Effector memory CD8-positive, alpha-beta T cell (primary cell): Measurements from ENCODE around the gene C14orf180.

Experiments used
- ATAC-seq: fragments of 150-1000 bp; cut with Tn5 transposase; replicated peaks from 2 replicates; pipeline ENCODE4 v1.10.0; 2021; ENCODE audit warnings: mild to moderate bottlenecking, moderate library complexity
- DNase-seq, 3 experiments: peaks; one replicate each; pipeline ENCODE4 v3.0.0; 2021
- H3K27ac Mint-ChIP-seq, 2 donors: one replicate each; pipeline ENCODE4 v1.8.0; 2022; ENCODE audit warnings: mild to moderate bottlenecking in 2 of 2, mixed read lengths in 2 of 2, moderate library complexity in 2 of 2
- H3K27me3 Mint-ChIP-seq, 2 donors: one replicate each; pipeline ENCODE4 v1.8.0; 2022; ENCODE audit warnings: mixed read lengths in 2 of 2
- H3K36me3 Mint-ChIP-seq: one replicate; pipeline ENCODE4 v1.8.0; 2022; ENCODE audit warnings: mild to moderate bottlenecking, moderate library complexity, mixed read lengths; ENCODE audit not compliant: insufficient read depth
- H3K4me1 Mint-ChIP-seq, 2 donors: one replicate each; pipeline ENCODE4 v1.8.0; 2022; ENCODE audit warnings: low read depth in 2 of 2, mixed read lengths in 2 of 2
- H3K4me3 Mint-ChIP-seq, 2 donors: one replicate each; pipeline ENCODE4 v1.8.0; 2022; ENCODE audit warnings: mild to moderate bottlenecking in 2 of 2, mixed read lengths in 2 of 2, moderate library complexity in 2 of 2
- H3K9me3 Mint-ChIP-seq, 2 donors: one replicate each; pipeline ENCODE4 v1.8.0; 2022; ENCODE audit warnings: mixed read lengths in 2 of 2
- total RNA-seq, 9 experiments: gene quantifications; one replicate each; lab custom pipeline; 2026; lab: John Stamatoyannopoulos, UW

The C14orf180 gene
- total RNA-seq: 0 reads per million in 9 experiments

DNA sequence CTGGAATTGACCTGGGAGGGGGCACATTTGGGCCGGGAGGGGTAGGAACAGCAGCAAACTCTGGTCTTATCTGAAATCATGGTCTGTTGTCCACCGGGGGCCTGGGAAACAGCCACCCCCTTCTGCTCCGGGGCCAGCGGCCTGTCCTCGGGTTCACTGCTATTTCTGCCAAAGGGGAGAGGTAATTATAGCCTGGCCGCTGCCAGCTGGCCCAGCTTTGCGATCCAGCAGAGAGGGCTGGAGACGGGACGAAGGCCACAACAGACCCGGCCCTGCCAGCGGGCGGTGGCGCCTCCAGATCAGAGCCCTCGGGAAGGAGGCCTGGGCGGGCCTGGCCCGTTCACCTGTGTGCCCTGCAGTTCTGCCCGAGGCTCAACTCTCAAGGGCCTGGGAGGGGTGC is at the start of gene C14orf180:
C14orf180 (plus strand) TSS at position 258 of the 400 bp plus-strand sequence. CDS start 6,667 bp downstream, outside the sequence.
- ATAC-seq (no peak), DNase-seq (no peak)
- Mint-ChIP-seq H3K36me3 (no peaks in the 10 kb centered on the region), H3K4me1 (no peaks in the 10 kb centered on the region), H3K4me3 (no peak within 1 kb of the TSS), H3K27me3 (peaks cover 0 to 72% of the 10 kb centered on the region in 2 donors), H3K9me3 (no peaks in the 10 kb centered on the region), H3K27ac (no peak within 1 kb of the TSS)

DNA sequence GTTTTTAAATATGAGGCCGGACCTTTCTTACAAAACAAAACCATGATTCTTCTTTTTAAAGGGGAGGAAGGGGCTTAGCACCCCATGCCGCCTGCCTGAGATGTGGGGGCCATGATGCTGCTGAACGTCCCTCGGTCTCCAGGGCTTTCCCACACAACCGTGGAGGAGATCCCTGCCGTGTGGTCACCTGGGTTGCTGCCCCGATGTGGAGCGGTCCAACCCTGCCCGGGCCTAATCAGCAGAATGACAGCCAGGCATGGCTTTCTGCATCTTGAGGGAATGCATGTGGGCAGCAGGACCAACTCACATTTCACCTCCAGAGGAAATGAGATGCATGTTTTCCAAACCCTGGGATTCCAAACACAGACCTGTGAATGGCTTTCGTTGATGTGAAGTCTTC is 48.9 kb upstream of the C14orf180 start:
- Mint-ChIP-seq H3K9me3 (peaks cover 10 to 18% of the 10 kb centered on the region in 2 donors), H3K36me3 (no peaks in the 10 kb centered on the region), H3K27ac (no peak overlapping the region), H3K4me3 (no peak overlapping the region), H3K27me3 (peaks cover 10 to 12% of the 10 kb centered on the region in 2 donors), H3K4me1 (no peaks in the 10 kb centered on the region)
- no peak for ATAC-seq
- DNase-seq: no peak

DNA sequence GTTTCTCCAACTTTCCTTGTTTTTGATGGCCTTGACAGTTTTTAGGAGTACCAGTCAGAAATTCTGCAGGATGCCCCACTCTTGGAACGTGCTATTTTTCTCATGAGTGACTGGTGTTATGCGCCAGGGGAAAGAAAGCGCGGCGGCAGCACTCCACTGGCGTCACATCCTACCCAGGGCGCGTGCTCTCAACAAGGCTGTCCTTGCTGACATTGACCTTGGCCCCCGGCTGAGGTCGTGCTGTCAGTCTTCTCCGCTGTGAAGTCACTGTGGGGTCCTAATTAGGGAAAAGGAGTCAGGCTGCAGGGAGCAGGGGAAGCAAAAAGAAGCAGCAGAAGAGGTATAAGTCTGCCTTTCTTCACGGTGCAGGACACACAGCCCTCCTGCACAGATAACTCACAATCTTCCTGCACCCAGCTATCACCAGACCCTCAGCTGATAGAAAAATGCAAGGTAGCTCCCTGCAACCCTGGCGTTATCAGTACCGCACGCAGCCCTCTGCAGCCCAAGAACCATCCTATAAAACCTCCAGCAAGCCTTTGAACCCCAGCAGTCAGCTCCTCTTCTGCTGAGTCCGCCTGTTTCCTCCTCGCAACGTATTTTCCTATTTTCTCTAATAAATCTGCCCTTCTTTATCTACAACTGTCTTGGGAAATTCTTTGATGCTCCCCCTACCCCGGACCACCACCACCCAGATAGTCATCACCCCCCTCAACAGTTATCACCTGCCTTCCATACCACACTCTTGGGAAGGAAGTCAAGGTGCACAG is 48.0 kb upstream of the C14orf180 start:
- no peaks in the 10 kb centered on the region for H3K36me3 Mint-ChIP-seq

DNA sequence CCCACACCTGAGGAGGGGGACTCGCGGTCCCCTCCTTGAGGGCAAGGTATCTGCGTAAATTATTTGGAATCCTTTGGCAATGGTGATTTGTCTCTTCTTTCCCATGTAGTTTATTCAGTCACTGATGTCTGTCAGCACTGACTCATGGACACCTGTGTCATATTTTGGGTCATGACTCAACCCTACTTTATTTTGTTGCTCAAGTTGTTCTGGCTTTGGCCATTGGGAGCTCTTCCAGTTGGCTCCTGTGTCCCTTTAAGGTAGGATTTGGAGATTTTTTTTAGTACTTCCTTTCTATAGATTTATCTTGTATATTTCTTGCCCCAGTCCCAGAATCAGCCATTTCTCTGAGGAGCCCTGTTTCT is 47.4 kb upstream of the C14orf180 start:
- Mint-ChIP-seq H3K4me3 (no peak overlapping the region), H3K27ac (no peak overlapping the region), H3K4me1 (no peaks in the 10 kb centered on the region), H3K27me3 (peaks cover 18 to 22% of the 10 kb centered on the region in 2 donors), H3K36me3 (no peaks in the 10 kb centered on the region), H3K9me3 (peaks cover 5 to 11% of the 10 kb centered on the region in 2 donors)
- no peak for DNase-seq
- ATAC-seq: no peak

More for the DNA sequence above, 48.0 kb upstream of the C14orf180 start:
- no peak for ATAC-seq
- DNase-seq: no peak
- Mint-ChIP-seq H3K4me3 (no peak overlapping the region), H3K27ac (no peak overlapping the region), H3K9me3 (peaks cover 10 to 16% of the 10 kb centered on the region in 2 donors), H3K27me3 (peaks cover 14 to 16% of the 10 kb centered on the region in 2 donors), H3K4me1 (no peaks in the 10 kb centered on the region)

DNA sequence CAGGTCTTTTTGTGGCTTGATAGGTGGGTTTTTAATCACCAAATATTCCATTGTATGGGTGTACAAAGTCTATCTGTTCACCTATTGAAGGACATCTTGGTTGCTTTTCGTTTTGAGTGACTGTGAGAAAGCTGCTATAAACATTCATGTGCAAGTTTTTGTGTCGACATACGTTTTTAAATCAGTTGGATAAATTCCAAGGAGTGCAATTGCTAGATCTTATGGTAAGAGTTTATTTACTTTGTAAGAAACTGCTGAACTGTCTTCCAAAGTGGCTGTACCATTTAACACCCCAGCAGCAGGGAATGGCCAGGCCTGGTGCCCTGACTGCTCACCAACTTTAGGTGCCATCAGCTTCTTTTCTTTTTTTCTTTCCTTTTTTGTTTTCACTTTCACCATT is 45.5 kb upstream of the C14orf180 start:
- Mint-ChIP-seq H3K9me3 (no peaks in the 10 kb centered on the region), H3K4me3 (no peak overlapping the region), H3K4me1 (peaks cover 0 to 2% of the 10 kb centered on the region in 2 donors), H3K27ac (no peak overlapping the region), H3K36me3 (no peaks in the 10 kb centered on the region), H3K27me3 (peaks cover 18 to 23% of the 10 kb centered on the region in 2 donors)
- ATAC-seq (no peak), DNase-seq (no peak)

DNA sequence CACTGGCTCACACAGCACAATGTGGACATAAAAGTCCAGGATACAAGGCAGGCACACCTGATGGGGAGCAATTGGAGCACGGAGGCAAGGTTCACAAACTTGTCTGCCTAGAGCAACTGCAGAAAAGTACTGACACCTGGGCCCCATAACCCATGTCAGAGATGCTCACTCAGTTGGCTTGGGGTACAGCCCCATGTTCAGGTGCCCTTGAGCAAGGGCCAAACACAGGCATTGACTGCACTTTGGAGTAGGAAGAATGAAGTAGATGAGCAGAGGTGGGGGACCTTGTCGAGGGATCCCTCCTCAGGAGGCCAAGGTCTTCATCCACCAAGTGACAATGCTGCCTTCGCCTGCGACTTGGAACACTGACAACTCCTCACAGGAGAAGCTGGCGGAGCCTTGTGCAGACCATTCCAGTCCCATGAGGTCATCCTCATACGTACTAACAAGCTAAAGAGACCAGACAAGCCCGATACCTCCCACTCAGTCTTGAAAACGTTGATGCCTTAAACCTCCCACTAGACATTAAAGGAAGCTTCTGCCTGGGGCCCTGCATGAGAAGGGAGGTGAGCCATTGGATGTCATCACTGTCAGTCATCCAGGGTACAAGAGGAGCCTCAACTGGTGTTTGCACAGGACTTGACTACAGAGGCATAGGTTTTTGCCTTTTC is 42.5 kb upstream of the C14orf180 start:
- DNase-seq (no peak), ATAC-seq (no peak)
- no peaks in the 10 kb centered on the region for H3K36me3 Mint-ChIP-seq

DNA sequence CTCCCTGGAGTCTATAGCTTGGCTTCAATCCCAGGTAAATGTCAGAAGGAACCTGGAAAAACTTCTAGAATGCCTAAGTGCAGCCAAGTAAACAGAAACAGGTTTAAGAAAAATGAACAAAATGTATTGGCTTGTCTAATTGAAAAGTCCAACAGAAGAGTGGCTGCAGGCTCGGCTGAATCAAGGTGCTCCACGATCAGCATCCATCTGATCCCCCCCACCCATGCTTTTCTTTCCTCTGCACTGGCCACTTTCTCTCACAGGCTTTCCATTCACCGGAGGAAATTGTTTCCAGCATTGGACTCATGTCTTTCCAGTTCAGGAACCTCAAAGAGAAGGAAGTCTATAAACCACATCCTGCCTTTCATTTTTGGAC is 42.0 kb upstream of the C14orf180 start:
- ATAC-seq (no peak), DNase-seq (no peak)
- H3K4me1 Mint-ChIP-seq: peaks cover 0 to 2% of the 10 kb centered on the region in 2 donors
- no peaks in the 10 kb centered on the region for H3K9me3 Mint-ChIP-seq
- H3K4me3 Mint-ChIP-seq: no peak overlapping the region
- no peak overlapping the region for H3K27ac Mint-ChIP-seq
- peaks cover 17 to 23% of the 10 kb centered on the region in 2 donors for H3K27me3 Mint-ChIP-seq
- H3K36me3 Mint-ChIP-seq: no peaks in the 10 kb centered on the region

More for the DNA sequence above, 42.5 kb upstream of the C14orf180 start:
- Mint-ChIP-seq H3K4me3 (no peak overlapping the region), H3K4me1 (peaks cover 0 to 2% of the 10 kb centered on the region in 2 donors), H3K27ac (no peak overlapping the region), H3K27me3 (peaks cover 17 to 23% of the 10 kb centered on the region in 2 donors), H3K9me3 (no peaks in the 10 kb centered on the region)

DNA sequence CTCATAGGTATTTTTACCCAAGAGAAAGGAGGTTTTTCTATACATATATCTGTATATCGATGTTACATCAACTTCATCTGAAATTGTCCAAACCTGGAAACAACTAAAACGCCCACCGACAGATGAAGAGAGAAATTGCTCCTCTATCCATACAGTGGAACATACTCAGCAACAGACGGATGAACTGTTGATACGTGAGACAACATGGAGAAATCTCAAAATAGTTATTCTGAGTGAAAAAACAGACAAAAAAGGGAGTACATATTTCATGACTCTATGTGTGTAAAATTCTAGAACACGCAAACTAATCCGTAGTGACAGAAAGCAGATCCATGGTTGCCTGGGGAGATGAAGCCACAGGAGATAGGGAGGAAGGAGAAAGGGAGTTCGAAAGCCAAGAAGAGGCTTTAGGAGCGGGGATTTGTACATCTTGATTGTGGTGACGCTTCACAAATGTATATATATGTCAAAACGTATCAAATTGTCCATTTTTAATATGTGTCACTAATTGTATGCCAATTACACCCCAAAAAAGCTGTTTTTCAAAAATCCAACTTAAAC is 37.6 kb upstream of the C14orf180 start:
- Mint-ChIP-seq H3K27ac (no peak overlapping the region), H3K9me3 (no peaks in the 10 kb centered on the region), H3K4me1 (peaks cover 0 to 2% of the 10 kb centered on the region in 2 donors), H3K4me3 (no peak overlapping the region), H3K27me3 (peaks cover 52 to 58% of the 10 kb centered on the region in 2 donors), H3K36me3 (no peaks in the 10 kb centered on the region)
- no peak for DNase-seq
- no peak for ATAC-seq

DNA sequence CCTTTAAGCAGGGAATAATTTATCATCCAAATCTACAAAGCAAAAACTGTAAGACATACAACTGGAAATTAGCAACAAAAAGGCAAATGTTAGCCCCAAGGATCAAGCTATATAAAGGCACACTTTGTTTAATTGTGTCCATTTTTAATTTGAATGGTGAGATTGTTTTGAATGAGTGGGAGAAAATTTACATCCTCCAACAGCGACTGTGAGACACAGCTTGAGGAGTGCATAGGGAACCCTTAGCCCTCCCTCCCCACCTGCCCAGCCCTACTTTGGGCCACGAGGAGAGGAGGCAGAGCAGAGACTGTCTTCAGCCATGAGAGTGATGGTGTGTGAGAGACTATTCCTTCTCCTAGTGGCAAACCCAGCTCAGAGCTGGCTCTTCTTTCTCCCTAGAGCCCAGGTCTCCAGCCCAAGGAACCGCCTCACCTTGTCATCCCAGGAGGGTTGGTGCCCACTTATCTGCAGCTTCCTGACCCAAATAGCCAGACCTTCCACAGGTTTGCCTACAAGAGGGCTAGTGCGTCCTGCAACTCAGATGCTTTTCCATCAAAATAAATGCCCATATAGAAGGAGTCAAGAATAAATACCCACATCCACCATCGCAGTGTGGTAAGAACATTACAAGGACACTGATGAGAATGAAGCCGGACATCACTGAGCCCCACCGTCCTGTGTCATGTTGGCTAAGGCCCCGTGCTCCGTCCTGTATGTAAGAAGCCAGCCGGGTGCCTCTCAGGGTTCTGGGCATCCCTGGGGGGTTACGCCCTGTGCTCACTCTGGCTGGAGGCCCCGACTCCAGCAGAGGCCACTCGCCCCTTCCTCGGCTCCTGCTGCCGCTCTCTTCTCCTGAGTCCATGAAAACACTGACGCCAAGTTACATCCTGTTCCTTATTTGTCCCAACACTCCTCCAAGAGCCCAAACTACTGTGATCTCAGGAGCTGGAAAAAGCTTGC is 36.4 kb upstream of the C14orf180 start:
- no peaks in the 10 kb centered on the region for H3K9me3 Mint-ChIP-seq
- H3K27me3 Mint-ChIP-seq: peaks cover 60 to 66% of the 10 kb centered on the region in 2 donors
- ATAC-seq: no peak

DNA sequence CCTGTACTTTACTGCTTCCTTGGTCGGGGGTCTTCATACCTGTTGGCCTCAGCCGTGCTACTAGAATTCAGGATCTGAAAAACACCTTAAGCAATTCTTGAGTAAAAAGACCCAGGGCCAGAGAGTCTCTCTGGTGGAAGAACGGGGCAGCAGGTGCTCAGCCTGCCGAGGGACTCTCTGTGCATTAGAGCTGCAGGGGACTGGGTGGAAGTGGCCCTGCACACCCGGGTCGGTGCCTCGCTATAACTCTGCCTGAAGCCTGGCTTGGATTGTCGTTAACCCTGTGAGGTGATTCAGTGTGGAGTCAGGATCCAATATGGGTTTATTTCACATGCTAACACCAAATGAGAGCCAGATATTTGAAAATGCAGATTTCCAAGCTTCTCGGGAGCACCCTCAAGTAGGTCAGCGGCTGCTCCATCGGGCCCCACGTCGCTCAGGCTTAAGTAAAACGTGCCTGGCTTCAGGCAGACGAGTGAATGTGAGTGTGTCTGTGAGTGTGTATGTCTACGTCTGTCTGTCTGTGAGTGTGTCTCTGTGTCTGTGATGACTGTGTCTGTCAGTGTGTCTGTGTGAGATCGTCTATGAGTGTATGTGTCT is 35.1 kb upstream of the C14orf180 start:
- ATAC-seq: no peak
- Mint-ChIP-seq H3K27me3 (peaks cover 60 to 71% of the 10 kb centered on the region in 2 donors), H3K9me3 (no peaks in the 10 kb centered on the region), H3K4me3 (no peak overlapping the region), H3K36me3 (no peaks in the 10 kb centered on the region), H3K4me1 (no peaks in the 10 kb centered on the region), H3K27ac (no peak overlapping the region)
- DNase-seq: no peak

More for the DNA sequence above, 36.4 kb upstream of the C14orf180 start:
- Mint-ChIP-seq H3K4me3 (no peak overlapping the region), H3K36me3 (no peaks in the 10 kb centered on the region), H3K4me1 (peaks cover 0 to 1% of the 10 kb centered on the region in 2 donors), H3K27ac (no peak overlapping the region)
- no peak for DNase-seq

DNA sequence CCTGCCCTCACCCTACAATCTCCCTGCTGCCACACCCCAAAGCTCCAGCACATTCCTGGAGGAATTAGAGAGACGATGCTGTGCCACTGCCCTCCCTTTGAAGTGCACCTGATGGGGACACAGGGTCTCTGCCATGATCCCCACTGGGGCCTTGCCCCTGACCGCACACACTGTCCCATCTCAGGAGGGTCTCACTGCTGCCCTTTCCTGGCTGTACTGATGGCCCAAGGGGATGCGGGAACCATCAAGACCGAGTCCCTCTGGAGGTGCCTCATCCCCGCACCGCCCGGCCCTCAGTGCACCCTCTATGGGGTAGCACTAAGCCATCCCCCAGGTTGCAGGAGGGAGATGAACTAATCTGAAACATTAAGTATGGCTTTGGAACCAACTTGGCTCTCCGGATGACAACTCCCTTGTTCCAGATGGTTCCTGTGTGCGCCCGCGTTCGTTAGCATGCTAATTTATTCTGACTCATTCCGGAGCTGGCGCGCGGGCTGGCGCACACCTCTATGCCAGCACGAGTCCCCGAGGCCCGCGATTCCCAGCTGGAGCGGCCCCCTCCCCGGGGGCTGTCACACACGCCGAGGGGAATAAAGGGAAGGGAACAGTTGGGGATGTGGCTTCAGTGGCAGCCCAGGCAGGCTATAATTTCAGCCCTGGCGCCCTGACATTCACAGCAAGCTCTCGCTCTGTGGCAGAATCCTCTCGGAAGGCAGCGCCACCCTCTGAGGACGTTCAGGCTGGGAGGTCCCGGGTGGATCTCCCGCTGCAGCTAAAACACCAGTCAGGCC is 34.2 kb upstream of the C14orf180 start:
- no peak for ATAC-seq
- no peak for DNase-seq
- peaks cover 65 to 80% of the 10 kb centered on the region in 2 donors for H3K27me3 Mint-ChIP-seq
- H3K4me3 Mint-ChIP-seq: no peak overlapping the region
- H3K9me3 Mint-ChIP-seq: no peaks in the 10 kb centered on the region
- H3K36me3 Mint-ChIP-seq: no peaks in the 10 kb centered on the region
- no peak overlapping the region for H3K27ac Mint-ChIP-seq
- no peaks in the 10 kb centered on the region for H3K4me1 Mint-ChIP-seq

DNA sequence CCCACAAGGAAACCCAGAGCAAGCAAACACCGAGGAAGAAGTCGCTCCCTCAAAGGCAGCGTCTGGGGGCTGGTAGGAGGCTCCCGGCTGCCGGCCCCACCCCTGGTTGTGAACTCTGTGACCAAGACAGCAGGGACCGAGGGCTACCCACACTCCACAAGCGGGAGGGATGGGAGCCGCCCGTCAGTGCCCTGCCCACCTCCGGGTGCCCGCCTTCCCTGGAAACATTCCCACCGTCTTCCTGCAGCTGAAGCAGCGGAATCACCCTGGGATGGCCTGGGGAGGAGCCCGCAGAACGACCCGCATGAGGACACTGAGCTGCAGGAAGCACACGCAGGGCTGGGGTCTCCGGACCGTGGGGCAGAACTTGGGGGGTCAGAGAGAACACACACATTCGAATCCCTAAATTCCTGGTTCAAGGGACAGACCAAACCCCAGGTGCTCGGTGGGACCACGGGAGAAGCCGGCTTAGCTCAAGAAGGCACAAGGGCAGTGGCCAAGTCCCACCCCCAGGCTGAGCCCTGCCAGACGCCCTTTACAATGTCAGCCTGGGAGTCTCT is 33.5 kb upstream of the C14orf180 start:
- Mint-ChIP-seq H3K9me3 (no peaks in the 10 kb centered on the region), H3K27me3 (peaks cover 65 to 86% of the 10 kb centered on the region in 2 donors), H3K4me3 (no peak overlapping the region), H3K4me1 (no peaks in the 10 kb centered on the region), H3K27ac (no peak overlapping the region), H3K36me3 (no peaks in the 10 kb centered on the region)
- DNase-seq (no peak), ATAC-seq (no peak)
